ENCODE results near the gene OR13J1.
"Not testable (repeated sequence)": the region's sequence is repeated elsewhere in the genome, so short reads cannot be mapped to it uniquely, and the experiment has no call there.

The OR13J1 gene

GRCh38 chr9:35870351-35870923 lies at the start of gene OR13J1:
Gene OR13J1, minus strand, starts transcription at chr9:35870401. Its CDS starts 0 bp downstream, at chr9:35870401.
- no peaks in the 10 kb centered on the region for H3K27me3 ChIP-seq (ENCODE audit: insufficient read depth, low read length)
- H3K4me1 ChIP-seq (ENCODE audit: insufficient read depth, low read length): no peaks in the 10 kb centered on the region
- no peak within 1 kb of the TSS for H3K4me3 ChIP-seq (ENCODE audit: low read length)
- H3K36me3 ChIP-seq (ENCODE audit: insufficient read depth, low read length): no peaks in the 10 kb centered on the region
- H3K9me3 ChIP-seq (ENCODE audit: low read length): peaks cover under 1% of the 10 kb centered on the region
- H2AFZ ChIP-seq (ENCODE audit: low read depth, low read length): no peak within 1 kb of the TSS

- Histone ChIP-seq H3K9me3 (ENCODE audit: low read length) (no peaks in the 10 kb centered on the region), H3K4me1 (ENCODE audit: insufficient read depth, low read length) (peaks cover 13% of the 10 kb centered on the region), H3K36me3 (ENCODE audit: insufficient read depth, low read length) (no peaks in the 10 kb centered on the region), H3K27me3 (ENCODE audit: insufficient read depth, low read length) (no peaks in the 10 kb centered on the region), H3K4me3 (ENCODE audit: low read length) (no peak overlapping the region), H2AFZ (ENCODE audit: low read depth, low read length) (no peak overlapping the region)
These were observed 49.2 kb upstream of the OR13J1 start for GRCh38 chr9:35919212-35920008.

GRCh38 chr9:35918780-35919179 lies 48.6 kb upstream of the OR13J1 start:
- Histone ChIP-seq H3K4me3 (ENCODE audit: low read length) (no peak overlapping the region), H3K36me3 (ENCODE audit: insufficient read depth, low read length) (no peaks in the 10 kb centered on the region), H3K9me3 (ENCODE audit: low read length) (no peaks in the 10 kb centered on the region), H3K27me3 (ENCODE audit: insufficient read depth, low read length) (no peaks in the 10 kb centered on the region), H2AFZ (ENCODE audit: low read depth, low read length) (no peak overlapping the region), H3K4me1 (ENCODE audit: insufficient read depth, low read length) (peaks cover 7% of the 10 kb centered on the region)

- Histone ChIP-seq H3K9me3 (ENCODE audit: low read length) (no peaks in the 10 kb centered on the region), H2AFZ (ENCODE audit: low read depth, low read length) (no peak overlapping the region), H3K36me3 (ENCODE audit: insufficient read depth, low read length) (no peaks in the 10 kb centered on the region), H3K27me3 (ENCODE audit: insufficient read depth, low read length) (no peaks in the 10 kb centered on the region), H3K4me3 (ENCODE audit: low read length) (no peak overlapping the region), H3K4me1 (ENCODE audit: insufficient read depth, low read length) (no peaks in the 10 kb centered on the region)
These were observed 47.1 kb upstream of the OR13J1 start for GRCh38 chr9:35917261-35917660.

GRCh38 chr9:35915681-35916294 lies 45.6 kb upstream of the OR13J1 start:
- Histone ChIP-seq H3K4me1 (ENCODE audit: insufficient read depth, low read length) (no peaks in the 10 kb centered on the region), H3K4me3 (ENCODE audit: low read length) (no peak overlapping the region)

GRCh38 chr9:35914301-35914807 lies 44.2 kb upstream of the OR13J1 start:
- no peak overlapping the region for H3K4me3 ChIP-seq (ENCODE audit: low read length)
- no peaks in the 10 kb centered on the region for H3K36me3 ChIP-seq (ENCODE audit: insufficient read depth, low read length)
- H2AFZ ChIP-seq (ENCODE audit: low read depth, low read length): no peak overlapping the region
- H3K9me3 ChIP-seq (ENCODE audit: low read length): no peaks in the 10 kb centered on the region
- H3K27me3 ChIP-seq (ENCODE audit: insufficient read depth, low read length): no peaks in the 10 kb centered on the region
- H3K4me1 ChIP-seq (ENCODE audit: insufficient read depth, low read length): no peaks in the 10 kb centered on the region

More at GRCh38 chr9:35915681-35916294, 45.6 kb upstream of the OR13J1 start:
- no peaks in the 10 kb centered on the region for H3K36me3 ChIP-seq (ENCODE audit: insufficient read depth, low read length)
- no peaks in the 10 kb centered on the region for H3K27me3 ChIP-seq (ENCODE audit: insufficient read depth, low read length)
- H2AFZ ChIP-seq (ENCODE audit: low read depth, low read length): no peak overlapping the region
- H3K9me3 ChIP-seq (ENCODE audit: low read length): no peaks in the 10 kb centered on the region

GRCh38 chr9:35913429-35913828 lies 43.2 kb upstream of the OR13J1 start:
- not testable (repeated sequence) for H3K4me3 ChIP-seq (ENCODE audit: low read length); H3K36me3 ChIP-seq (ENCODE audit: insufficient read depth, low read length); H3K4me1 ChIP-seq (ENCODE audit: insufficient read depth, low read length); H2AFZ ChIP-seq (ENCODE audit: low read depth, low read length); H3K27me3 ChIP-seq (ENCODE audit: insufficient read depth, low read length); H3K9me3 ChIP-seq (ENCODE audit: low read length)

GRCh38 chr9:35912791-35913400 lies 42.7 kb upstream of the OR13J1 start:
- Histone ChIP-seq H3K36me3 (ENCODE audit: insufficient read depth, low read length) (no peaks in the 10 kb centered on the region), H3K9me3 (ENCODE audit: low read length) (no peaks in the 10 kb centered on the region), H3K4me1 (ENCODE audit: insufficient read depth, low read length) (peaks cover 10% of the 10 kb centered on the region), H2AFZ (ENCODE audit: low read depth, low read length) (no peak overlapping the region), H3K27me3 (ENCODE audit: insufficient read depth, low read length) (no peaks in the 10 kb centered on the region), H3K4me3 (ENCODE audit: low read length) (no peak overlapping the region)

- Histone ChIP-seq H2AFZ (ENCODE audit: low read depth, low read length) (no peak overlapping the region), H3K27me3 (ENCODE audit: insufficient read depth, low read length) (no peaks in the 10 kb centered on the region), H3K36me3 (ENCODE audit: insufficient read depth, low read length) (no peaks in the 10 kb centered on the region), H3K4me3 (ENCODE audit: low read length) (no peak overlapping the region), H3K4me1 (ENCODE audit: insufficient read depth, low read length) (peaks cover 21% of the 10 kb centered on the region), H3K9me3 (ENCODE audit: low read length) (no peaks in the 10 kb centered on the region)
These were observed 41.5 kb upstream of the OR13J1 start for GRCh38 chr9:35911690-35912089.

GRCh38 chr9:35910613-35911359 lies 40.6 kb upstream of the OR13J1 start:
- Histone ChIP-seq H3K9me3 (ENCODE audit: low read length) (no peaks in the 10 kb centered on the region), H2AFZ (ENCODE audit: low read depth, low read length) (no peak overlapping the region), H3K4me3 (ENCODE audit: low read length) (no peak overlapping the region), H3K36me3 (ENCODE audit: insufficient read depth, low read length) (no peaks in the 10 kb centered on the region), H3K4me1 (ENCODE audit: insufficient read depth, low read length) (peaks cover 23% of the 10 kb centered on the region), H3K27me3 (ENCODE audit: insufficient read depth, low read length) (no peaks in the 10 kb centered on the region)

- Histone ChIP-seq H2AFZ (ENCODE audit: low read depth, low read length) (no peak overlapping the region), H3K27me3 (ENCODE audit: insufficient read depth, low read length) (no peaks in the 10 kb centered on the region), H3K9me3 (ENCODE audit: low read length) (no peaks in the 10 kb centered on the region), H3K4me1 (ENCODE audit: insufficient read depth, low read length) (peaks cover 23% of the 10 kb centered on the region), H3K4me3 (ENCODE audit: low read length) (no peak overlapping the region), H3K36me3 (ENCODE audit: insufficient read depth, low read length) (no peaks in the 10 kb centered on the region)
These were observed 39.7 kb upstream of the OR13J1 start for GRCh38 chr9:35909687-35910612.

- Histone ChIP-seq H3K27me3 (ENCODE audit: insufficient read depth, low read length) (no peaks in the 10 kb centered on the region), H3K4me1 (ENCODE audit: insufficient read depth, low read length) (peaks cover 23% of the 10 kb centered on the region), H3K36me3 (ENCODE audit: insufficient read depth, low read length) (no peaks in the 10 kb centered on the region), H2AFZ (ENCODE audit: low read depth, low read length) (peak within 1 kb of the TSS; percentile 44), H3K9me3 (ENCODE audit: low read length) (no peaks in the 10 kb centered on the region), H3K4me3 (ENCODE audit: low read length) (no peak within 1 kb of the TSS)
These were observed 39.1 kb upstream of the OR13J1 start, which contains the start of gene SPAAR for GRCh38 chr9:35909274-35909673. Gene SPAAR, plus strand, starts transcription at chr9:35909490. Its CDS starts 974 bp downstream, at chr9:35910464.

Data from neuron (in vitro differentiated cells).